HCT116 (cell line): ENCODE results near the gene DDX10. TPM values are rescaled to one million over a fixed set of nuclear protein-coding genes. Genes with fewer than 3 reads are reported as not detected.

Source experiments
- ATAC-seq: fragments of 200-7000 bp; cut with Tn5 transposase; 2 replicates; pipeline ENCODE4 v1.9.1; 2020; ENCODE audit warnings: mild to moderate bottlenecking, moderate library complexity
- BruUV-seq: library from RNA; stranded (reverse); fragments of 400-500 nt; replicated peaks from 2 replicates; lab custom pipeline; 2021; lab: Mats Ljungman, UMichigan
- CTCF ChIA-PET: fragments of 300-600 bp; sonication (Branson Sonifier 250); formaldehyde crosslinking; loops from one replicate; lab custom pipeline; 2021; ENCODE audit warnings: antibody characterized with exemption; lab: Charles Lee
- POLR2A ChIA-PET: fragments of 300-600, 350-600 bp; sonication (Branson Sonifier 250); formaldehyde crosslinking; loops from one replicate; lab custom pipeline; 2021; ENCODE audit warnings: antibody characterized with exemption; lab: Charles Lee
- RAD21 ChIA-PET, 2 experiments: fragments of 300-600 bp; sonication (Branson Sonifier 250); formaldehyde crosslinking; loops; one replicate each; lab custom pipeline; 2023; ENCODE audit warnings: low total read pairs in 2 of 2; ENCODE audit not compliant: uncharacterized antibody in 2 of 2, unreplicated experiment in 2 of 2, low non-redundant PET in 1 of 2; lab: Charles Lee
- DNase-seq: peaks from one replicate; pipeline ENCODE4 v3.0.0-alpha.2; 2010; ENCODE audit warnings: low read depth, low spot score
- H2AFZ ChIP-seq: fragments of 200-600 bp; shearing (Covaris generic), sonication (generic); 2 replicates; pipeline ENCODE4 v1.6.1; 2017; ENCODE audit warnings: low read depth, mixed run types, mixed read lengths, antibody characterized with exemption, low read length; ENCODE audit not compliant: poor library complexity, severe bottlenecking
- H3K27ac ChIP-seq: 2 replicates; pipeline ENCODE4 v1.5.1; 2012; ENCODE audit warnings: low read depth, low read length
- H3K27me3 ChIP-seq: fragments of 200-600 bp; sonication (generic); 2 replicates; pipeline ENCODE4 v1.6.1; 2016; ENCODE audit warnings: mixed run types, low read length, mixed read lengths; ENCODE audit not compliant: insufficient read depth
- H3K36me3 ChIP-seq, 2 experiments: fragments of 200-500 bp in 1 of 2; fragments of 200-600 bp in 1 of 2; sonication (Bioruptor generic) in 1 of 2; sonication (generic) in 1 of 2; 2 replicates each; pipeline versions ENCODE4 v1.5.1 to v1.6.1; 2014 to 2016; ENCODE audit warnings: low read length in 2 of 2, inconsistent platforms in 1 of 2, mixed read lengths in 1 of 2, mixed run types in 1 of 2; ENCODE audit not compliant: insufficient read depth in 2 of 2, control insufficient read depth in 1 of 2
- H3K4me1 ChIP-seq, 2 experiments: fragments of 200-600 bp in 1 of 2; sonication (generic) in 1 of 2; 2 replicates each; pipeline versions ENCODE4 v1.5.1 to v1.6.1; 2012 to 2017; ENCODE audit warnings: low read length in 2 of 2, inconsistent platforms in 1 of 2, mild to moderate bottlenecking in 1 of 2, mixed read lengths in 1 of 2, mixed run types in 1 of 2, moderate library complexity in 1 of 2; ENCODE audit not compliant: insufficient read depth in 2 of 2, control insufficient read depth in 1 of 2
- H3K4me2 ChIP-seq: fragments of 200-600 bp; sonication (generic); 2 replicates; pipeline ENCODE4 v1.6.1; 2017; ENCODE audit warnings: mixed run types, low read length, mixed read lengths
- H3K4me3 ChIP-seq, 2 experiments: fragments of 200-600 bp in 1 of 2; sonication (generic) in 1 of 2; replicated peaks in 1 of 2; 2 replicates each; pipeline ENCODE4 v1.5.1; 2011 to 2016; ENCODE audit warnings: low read length in 2 of 2, control low read depth in 1 of 2, low read depth in 1 of 2, mild to moderate bottlenecking in 1 of 2, mixed read lengths in 1 of 2, mixed run types in 1 of 2
- H3K79me2 ChIP-seq: fragments of 200-600 bp; sonication (generic); 2 replicates; pipeline ENCODE4 v1.6.1; 2017; ENCODE audit warnings: mild to moderate bottlenecking, mixed run types, low read length, moderate library complexity, mixed read lengths; ENCODE audit not compliant: insufficient read depth
- H3K9ac ChIP-seq: fragments of 200-600 bp; sonication (generic); 2 replicates; pipeline ENCODE4 v1.6.1; 2016; ENCODE audit warnings: low read length, mixed read lengths
- H3K9me2 ChIP-seq: fragments of 200-600 bp; sonication (generic), shearing (Covaris generic); 2 replicates; pipeline ENCODE4 v1.6.1; 2017; ENCODE audit warnings: mixed run types, mild to moderate bottlenecking, moderate library complexity; ENCODE audit not compliant: insufficient read depth
- H3K9me3 ChIP-seq, 2 experiments: fragments of 200-500 bp in 1 of 2; fragments of 200-600 bp in 1 of 2; sonication (Bioruptor generic) in 1 of 2; sonication (generic) in 1 of 2; 2 replicates each; pipeline ENCODE4 v1.6.1; 2014 to 2017; ENCODE audit warnings: low read length in 2 of 2, mixed read lengths in 2 of 2, inconsistent platforms in 1 of 2, low read depth in 1 of 2, mild to moderate bottlenecking in 1 of 2, mixed run types in 1 of 2, moderate library complexity in 1 of 2; ENCODE audit not compliant: control insufficient read depth in 1 of 2, insufficient read depth in 1 of 2
- H4K20me1 ChIP-seq: fragments of 200-600 bp; sonication (generic), shearing (Covaris generic); 2 replicates; pipeline ENCODE4 v1.6.1; 2017; ENCODE audit warnings: mixed run types, mild to moderate bottlenecking, moderate library complexity; ENCODE audit not compliant: insufficient read depth
- ATF3 ChIP-seq: IDR thresholded peaks from 2 replicates; pipeline ENCODE4 v1.6.1; 2012
- CBX3 ChIP-seq: IDR thresholded peaks from 2 replicates; pipeline ENCODE4 v1.6.1; 2012; ENCODE audit warnings: low read depth
- CEBPB ChIP-seq: IDR thresholded peaks from 2 replicates; pipeline ENCODE4 v1.6.1; 2012; ENCODE audit warnings: low read depth
- CTCF ChIP-seq, 3 experiments: fragments of 200-600 bp in 1 of 3; sonication (generic) in 1 of 3; IDR thresholded peaks in 2 of 3; conservative IDR thresholded peaks in 1 of 3; 2 replicates each; pipeline ENCODE4 v1.5.1; 2012 to 2017; ENCODE audit warnings: low read depth in 2 of 3, low read length in 2 of 3, antibody characterized with exemption in 1 of 3, borderline replicate concordance in 1 of 3, control low read depth in 1 of 3, mild to moderate bottlenecking in 1 of 3, mixed read lengths in 1 of 3, mixed run types in 1 of 3, moderate library complexity in 1 of 3; ENCODE audit not compliant: insufficient read depth in 1 of 3
- ELF1 ChIP-seq: IDR thresholded peaks from 2 replicates; pipeline ENCODE4 v1.6.1; 2012; ENCODE audit warnings: low read depth, borderline replicate concordance
- EZH2 ChIP-seq: fragments of 200-600 bp; sonication (generic); IDR thresholded peaks from 2 replicates; pipeline ENCODE4 v1.6.1; 2017; ENCODE audit warnings: antibody characterized with exemption, mixed run types
- EZH2phosphoT487 ChIP-seq: fragments of 200-600 bp; IDR thresholded peaks from 2 replicates; pipeline ENCODE4 v1.6.1; 2018; ENCODE audit warnings: antibody characterized with exemption, borderline replicate concordance
- FOSL1 ChIP-seq: IDR thresholded peaks from 2 replicates; pipeline ENCODE4 v1.6.1; 2012; ENCODE audit warnings: low read depth
- JUND ChIP-seq: IDR thresholded peaks from 2 replicates; pipeline ENCODE4 v1.6.1; 2012
- MAX ChIP-seq: IDR thresholded peaks from 2 replicates; pipeline ENCODE4 v1.6.1; 2012
- POLR2A ChIP-seq: IDR thresholded peaks from 2 replicates; pipeline ENCODE4 v1.7.0; 2011; ENCODE audit warnings: borderline replicate concordance; ENCODE audit not compliant: insufficient read depth, insufficient read length; ENCODE audit errors: extremely low read depth
- POLR2AphosphoS5 ChIP-seq: IDR thresholded peaks from 2 replicates; pipeline ENCODE4 v1.6.1; 2011; ENCODE audit warnings: mild to moderate bottlenecking, low read depth, low read length, moderate library complexity
- RAD21 ChIP-seq: IDR thresholded peaks from 2 replicates; pipeline ENCODE4 v1.6.1; 2012; ENCODE audit warnings: low read depth, mild to moderate bottlenecking
- REST ChIP-seq: IDR thresholded peaks from 2 replicates; pipeline ENCODE4 v1.6.1; 2012; ENCODE audit warnings: low read depth
- SIN3A ChIP-seq: IDR thresholded peaks from 2 replicates; pipeline ENCODE4 v1.6.1; 2012; ENCODE audit warnings: low read depth
- SP1 ChIP-seq: IDR thresholded peaks from 2 replicates; pipeline ENCODE4 v1.6.1; 2012; ENCODE audit warnings: low read depth
- TCF7L2 ChIP-seq: IDR thresholded peaks from 2 replicates; pipeline ENCODE4 v1.7.0; 2011; ENCODE audit warnings: borderline replicate concordance, inconsistent platforms; ENCODE audit not compliant: insufficient read depth, insufficient read length; ENCODE audit errors: extremely low read depth
- YY1 ChIP-seq: IDR thresholded peaks from 2 replicates; pipeline ENCODE4 v1.6.1; 2011; ENCODE audit warnings: low read length, low read depth, moderate library complexity, mild to moderate bottlenecking; ENCODE audit not compliant: insufficient replicate concordance; ENCODE audit errors: extremely low read depth
- ZBTB33 ChIP-seq: IDR thresholded peaks from 2 replicates; pipeline ENCODE4 v1.6.1; 2011; ENCODE audit warnings: mild to moderate bottlenecking, low read length, moderate library complexity; ENCODE audit not compliant: insufficient replicate concordance; ENCODE audit errors: extremely low read depth
- ZFX ChIP-seq: fragments of 450-650 bp; IDR thresholded peaks from 2 replicates; pipeline ENCODE4 v1.6.1; 2017
- intact Hi-C: fragments of 100-400 bp; cut with micrococcal nuclease; formaldehyde crosslinking; loops from 2 replicates; pipeline ENCODE4 v1.10.0; 2022
- total RNA-seq: library from RNA; stranded (reverse); gene quantifications from one replicate; pipeline ENCODE4 v1.2.1, GENCODE V29; 2021; ENCODE audit not compliant: unreplicated experiment

DDX10 gene
- total RNA-seq, 1 experiment from 2014 or later: 66.5 TPM

- Histone ChIP-seq H3K79me2 (peaks cover 63% of the 10 kb centered on the region), H3K9ac (no peak overlapping the region), H3K27me3 (no peaks in the 10 kb centered on the region), H3K27ac (no peak overlapping the region), H3K4me2 (no peak overlapping the region), H3K9me2 (no peaks in the 10 kb centered on the region), H4K20me1 (no peaks in the 10 kb centered on the region), H3K9me3 (no peaks in the 10 kb centered on the region), H3K4me3 (no peak overlapping the region), H2AFZ (no peak overlapping the region), H3K36me3 (no peaks in the 10 kb centered on the region), H3K4me1 (no peaks in the 10 kb centered on the region)
- RAD21 ChIA-PET: no interaction called here
- CTCF ChIA-PET: no interaction called here
- DNase-seq: no peak
- TF ChIP-seq RAD21: no peak
- no peak for TF ChIP-seq POLR2A
- TF ChIP-seq YY1: no peak
- TF ChIP-seq REST: no peak
- no peak for TF ChIP-seq ELF1
- TF ChIP-seq TCF7L2: no peak
- TF ChIP-seq JUND: no peak
- TF ChIP-seq CBX3: no peak
- no peak for TF ChIP-seq ZBTB33
- no peak for TF ChIP-seq CTCF (IDR thresholded peaks at IDR 0.05 in 2 of 3, conservative IDR thresholded peaks at IDR 0.05 in 1 of 3; ENCODE audit: borderline replicate concordance in 1 of 3, insufficient read depth in 1 of 3, low read depth in 2 of 3, low read length in 2 of 3)
- TF ChIP-seq EZH2phosphoT487: no peak
- no peak for TF ChIP-seq FOSL1
- TF ChIP-seq EZH2: no peak
- TF ChIP-seq MAX: no peak
- TF ChIP-seq SIN3A: no peak
- TF ChIP-seq POLR2AphosphoS5: no peak
- no peak for TF ChIP-seq ATF3
- no peak for TF ChIP-seq CEBPB
- no peak for TF ChIP-seq ZFX
- no peak for TF ChIP-seq SP1
- ATAC-seq: no peak
- no TSS peak for BruUV-seq
- intact Hi-C loops: no loop called here
- POLR2A ChIA-PET: no interaction called here
Measured at GRCh38 chr11:108818971-108819370, 154.1 kb downstream of the DDX10 start.
